ENCODE measurements around the gene GDF15.

The GDF15 gene, protein sequence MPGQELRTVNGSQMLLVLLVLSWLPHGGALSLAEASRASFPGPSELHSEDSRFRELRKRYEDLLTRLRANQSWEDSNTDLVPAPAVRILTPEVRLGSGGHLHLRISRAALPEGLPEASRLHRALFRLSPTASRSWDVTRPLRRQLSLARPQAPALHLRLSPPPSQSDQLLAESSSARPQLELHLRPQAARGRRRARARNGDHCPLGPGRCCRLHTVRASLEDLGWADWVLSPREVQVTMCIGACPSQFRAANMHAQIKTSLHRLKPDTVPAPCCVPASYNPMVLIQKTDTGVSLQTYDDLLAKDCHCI

DNA sequence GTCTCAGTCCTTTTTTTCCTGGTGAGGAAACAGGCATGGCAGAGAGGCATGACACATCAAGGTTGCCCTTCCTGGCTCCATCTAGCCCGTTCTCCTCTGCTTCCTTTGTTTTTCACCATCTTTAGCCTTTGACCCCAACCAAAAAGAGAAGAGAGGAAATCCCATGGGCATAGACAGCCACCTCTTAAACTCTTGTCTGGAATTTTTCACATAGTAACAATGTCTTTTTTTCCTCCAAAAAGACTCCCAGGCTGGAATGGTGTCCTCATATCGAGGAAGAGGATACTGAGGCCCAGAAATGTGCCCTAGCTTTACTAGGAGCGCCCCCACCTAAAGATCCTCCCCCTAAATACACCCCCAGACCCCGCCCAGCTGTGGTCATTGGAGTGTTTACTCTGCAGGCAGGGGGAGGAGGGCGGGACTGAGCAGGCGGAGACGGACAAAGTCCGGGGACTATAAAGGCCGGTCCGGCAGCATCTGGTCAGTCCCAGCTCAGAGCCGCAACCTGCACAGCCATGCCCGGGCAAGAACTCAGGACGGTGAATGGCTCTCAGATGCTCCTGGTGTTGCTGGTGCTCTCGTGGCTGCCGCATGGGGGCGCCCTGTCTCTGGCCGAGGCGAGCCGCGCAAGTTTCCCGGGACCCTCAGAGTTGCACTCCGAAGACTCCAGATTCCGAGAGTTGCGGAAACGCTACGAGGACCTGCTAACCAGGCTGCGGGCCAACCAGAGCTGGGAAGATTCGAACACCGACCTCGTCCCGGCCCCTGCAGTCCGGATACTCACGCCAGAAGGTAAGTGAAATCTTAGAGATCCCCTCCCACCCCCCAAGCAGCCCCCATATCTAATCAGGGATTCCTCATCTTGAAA, at the start of gene GDF15:
Gene GDF15 (plus strand): TSS at position 484 of the 868 bp plus-strand sequence. CDS start 32 bp downstream, at position 516.
- Histone ChIP-seq H3K4me3 (ENCODE audit: low read depth, low read length) (peak within 1 kb of the TSS; percentile 78), H3K36me3 (replicated peaks) (peaks cover 20% of the 10 kb centered on the region), H3K27me3 (replicated peaks) (no peaks in the 10 kb centered on the region), H3K27ac (no peak within 1 kb of the TSS)
- in situ Hi-C loops (cut with HindIII; ENCODE audit: low pct_ligation_motif_present, low sequenced_read_pairs), result no loop called here
- peak; percentile 91 for DNase-seq
- TF ChIP-seq, protein P1, sequence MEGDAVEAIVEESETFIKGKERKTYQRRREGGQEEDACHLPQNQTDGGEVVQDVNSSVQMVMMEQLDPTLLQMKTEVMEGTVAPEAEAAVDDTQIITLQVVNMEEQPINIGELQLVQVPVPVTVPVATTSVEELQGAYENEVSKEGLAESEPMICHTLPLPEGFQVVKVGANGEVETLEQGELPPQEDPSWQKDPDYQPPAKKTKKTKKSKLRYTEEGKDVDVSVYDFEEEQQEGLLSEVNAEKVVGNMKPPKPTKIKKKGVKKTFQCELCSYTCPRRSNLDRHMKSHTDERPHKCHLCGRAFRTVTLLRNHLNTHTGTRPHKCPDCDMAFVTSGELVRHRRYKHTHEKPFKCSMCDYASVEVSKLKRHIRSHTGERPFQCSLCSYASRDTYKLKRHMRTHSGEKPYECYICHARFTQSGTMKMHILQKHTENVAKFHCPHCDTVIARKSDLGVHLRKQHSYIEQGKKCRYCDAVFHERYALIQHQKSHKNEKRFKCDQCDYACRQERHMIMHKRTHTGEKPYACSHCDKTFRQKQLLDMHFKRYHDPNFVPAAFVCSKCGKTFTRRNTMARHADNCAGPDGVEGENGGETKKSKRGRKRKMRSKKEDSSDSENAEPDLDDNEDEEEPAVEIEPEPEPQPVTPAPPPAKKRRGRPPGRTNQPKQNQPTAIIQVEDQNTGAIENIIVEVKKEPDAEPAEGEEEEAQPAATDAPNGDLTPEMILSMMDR (IDR thresholded peaks at IDR 0.05; ENCODE audit: low read depth, low read length, missing control alignments), result peak; percentile 85

DNA sequence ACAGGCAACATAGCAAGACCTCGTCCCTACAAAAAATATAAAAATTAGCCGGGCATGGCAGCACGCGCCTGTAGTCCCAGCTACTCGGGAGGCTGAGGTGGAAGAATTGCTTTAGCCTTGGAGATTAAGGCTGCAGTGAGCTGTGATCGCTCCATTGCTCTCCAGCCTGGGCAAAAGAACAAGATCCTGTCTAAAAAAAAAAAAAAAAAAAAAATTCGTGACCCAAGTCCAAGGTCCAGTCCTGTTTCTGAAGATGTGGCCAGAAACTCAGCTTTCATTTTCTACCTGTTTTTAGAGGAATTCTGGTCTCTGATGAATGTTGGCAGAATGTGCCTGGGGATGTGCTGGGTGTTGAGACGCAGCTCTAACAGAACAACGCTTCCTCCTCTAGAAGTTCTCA, 47.4 kb upstream of the GDF15 start:
- Histone ChIP-seq H3K36me3 (replicated peaks) (no peaks in the 10 kb centered on the region), H3K4me3 (ENCODE audit: low read depth, low read length) (no peak overlapping the region), H3K27ac (no peak overlapping the region), H3K27me3 (replicated peaks) (no peaks in the 10 kb centered on the region)
- TF ChIP-seq, protein P1 (IDR thresholded peaks at IDR 0.05; ENCODE audit: low read depth, low read length, missing control alignments), result no peak
- DNase-seq, result no peak
- in situ Hi-C loops (cut with HindIII; ENCODE audit: low pct_ligation_motif_present, low sequenced_read_pairs), result no loop called here

DNA sequence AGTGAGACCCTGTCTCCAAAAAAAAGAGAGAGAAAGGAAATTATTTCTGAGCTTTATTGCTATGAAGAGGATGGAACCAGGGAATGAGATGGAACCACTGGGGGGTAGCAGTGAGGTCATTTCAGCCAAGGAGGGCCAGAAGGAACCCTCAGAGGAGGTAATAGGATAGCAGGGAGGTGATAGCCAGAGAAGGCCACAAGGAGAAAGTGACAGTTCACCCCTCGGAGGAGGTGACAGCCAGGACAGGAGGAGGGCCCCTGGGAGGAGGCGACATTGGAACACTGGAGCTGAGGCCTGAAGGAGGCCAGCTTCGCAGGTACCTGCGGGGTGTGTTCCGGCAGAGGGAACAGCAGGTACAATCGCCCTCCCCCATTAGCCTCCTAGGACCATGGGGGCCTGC, 46.2 kb upstream of the GDF15 start:
- TF ChIP-seq, protein P1 (IDR thresholded peaks at IDR 0.05; ENCODE audit: low read depth, low read length, missing control alignments), result peak; percentile 61
- H3K27ac ChIP-seq, result no peak overlapping the region
- no peaks in the 10 kb centered on the region for H3K36me3 ChIP-seq (replicated peaks)
- no peaks in the 10 kb centered on the region for H3K27me3 ChIP-seq (replicated peaks)
- H3K4me3 ChIP-seq (ENCODE audit: low read depth, low read length), result no peak overlapping the region
- in situ Hi-C loops (cut with HindIII; ENCODE audit: low pct_ligation_motif_present, low sequenced_read_pairs), result no loop called here
- no peak for DNase-seq

DNA sequence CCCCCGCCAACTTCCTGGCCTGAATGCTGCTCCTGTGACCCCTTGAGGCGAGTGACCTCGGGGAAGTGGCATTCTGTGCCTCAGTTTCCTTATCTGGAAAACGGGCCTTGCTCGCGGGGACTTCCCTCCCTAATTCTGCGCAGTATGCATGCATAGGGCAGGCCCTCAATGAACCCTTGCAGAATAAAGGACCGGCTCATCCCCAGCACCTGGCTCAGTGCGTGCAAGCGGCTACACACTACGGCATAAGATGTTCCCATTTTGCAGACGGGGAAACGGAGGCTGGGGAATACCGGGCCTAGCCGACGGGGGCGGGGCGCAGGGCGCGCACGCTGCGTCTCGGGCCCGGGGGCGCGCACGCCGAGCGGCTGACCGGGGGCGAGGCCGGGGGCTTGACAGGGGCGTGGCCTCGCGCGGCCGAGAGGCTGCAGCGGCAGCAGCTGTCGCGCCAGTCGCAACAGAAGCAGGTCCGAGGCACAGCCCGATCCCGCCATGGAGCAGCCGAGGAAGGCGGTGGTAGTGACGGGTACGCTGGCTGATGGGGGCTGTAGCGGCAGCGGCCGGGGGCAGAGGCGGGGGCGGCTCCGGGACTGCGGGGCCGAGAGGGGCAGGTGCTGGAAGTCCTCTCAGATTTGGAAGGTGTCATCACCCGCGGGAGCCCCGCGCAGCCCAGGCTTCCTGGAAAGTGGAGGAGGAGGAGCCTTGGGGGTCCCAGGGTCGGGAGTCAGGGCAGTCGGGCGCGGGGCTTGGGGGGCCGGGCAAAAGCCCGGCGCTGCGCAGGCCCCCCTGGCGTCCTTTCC, 45.6 kb upstream of the GDF15 start, which contains the start of gene PGPEP1:
Gene PGPEP1 (plus strand): TSS at position 409 of the 800 bp plus-strand sequence. CDS start 84 bp downstream, at position 493.
- no peak within 1 kb of the TSS for H3K27ac ChIP-seq
- peak within 1 kb of the TSS; percentile 74 for H3K4me3 ChIP-seq (ENCODE audit: low read depth, low read length)
- TF ChIP-seq, protein P1 (IDR thresholded peaks at IDR 0.05; ENCODE audit: low read depth, low read length, missing control alignments), result no peak
- DNase-seq, result no peak
- no peaks in the 10 kb centered on the region for H3K36me3 ChIP-seq (replicated peaks)
- H3K27me3 ChIP-seq (replicated peaks), result no peaks in the 10 kb centered on the region
- in situ Hi-C loops (cut with HindIII; ENCODE audit: low pct_ligation_motif_present, low sequenced_read_pairs), result no loop called here

DNA sequence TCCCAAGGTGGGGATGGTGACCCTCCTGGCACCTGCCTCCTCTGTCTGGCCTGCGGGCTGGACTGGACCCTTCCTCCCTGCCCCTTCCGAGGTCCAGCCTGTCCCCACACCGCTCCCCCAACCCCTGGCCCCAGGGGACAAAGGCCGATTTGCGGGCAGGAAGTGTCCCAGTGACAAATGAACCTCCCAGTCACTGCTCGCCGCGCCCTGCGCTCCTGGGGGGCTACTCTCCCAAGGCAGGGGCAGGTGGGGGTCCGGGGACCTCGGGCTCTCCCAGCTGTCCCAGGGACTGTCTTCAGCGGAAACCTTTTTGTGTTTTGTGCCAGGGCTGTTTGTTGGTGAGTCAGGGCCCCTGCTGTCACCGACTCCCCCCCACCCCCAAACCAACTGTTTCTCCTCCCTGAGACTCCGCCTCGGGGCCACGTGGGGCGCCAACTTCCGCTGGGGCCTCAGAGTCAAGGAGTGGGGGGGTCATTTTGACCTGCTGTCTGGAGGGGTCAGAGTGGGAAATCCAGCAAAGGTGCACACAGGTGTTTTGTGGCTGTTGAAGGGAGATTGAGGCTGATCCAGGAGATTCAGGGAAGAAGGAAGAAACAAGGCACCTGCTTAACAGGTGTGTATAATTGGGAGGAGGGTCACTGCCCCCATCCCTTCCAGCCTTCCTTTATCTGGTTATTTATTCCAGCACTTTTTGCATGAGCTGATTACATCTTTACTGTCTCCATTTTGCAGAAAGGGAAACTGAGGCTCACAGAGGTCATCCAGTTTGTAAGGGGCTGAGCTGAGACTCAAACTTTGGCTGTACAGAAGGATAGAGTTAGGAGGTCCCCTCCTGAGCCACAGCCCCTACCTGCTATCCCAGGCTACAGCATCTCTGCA, 44.7 kb upstream of the GDF15 start:
- Histone ChIP-seq H3K4me3 (ENCODE audit: low read depth, low read length) (peak overlapping the region; percentile 74), H3K27me3 (replicated peaks) (no peaks in the 10 kb centered on the region), H3K27ac (no peak overlapping the region), H3K36me3 (replicated peaks) (no peaks in the 10 kb centered on the region)
- TF ChIP-seq, protein P1 (IDR thresholded peaks at IDR 0.05; ENCODE audit: low read depth, low read length, missing control alignments), result no peak
- in situ Hi-C loops (cut with HindIII; ENCODE audit: low pct_ligation_motif_present, low sequenced_read_pairs), result no loop called here
- DNase-seq, result no peak
